ENCODE measurements around the gene PPM1L.

DNA sequence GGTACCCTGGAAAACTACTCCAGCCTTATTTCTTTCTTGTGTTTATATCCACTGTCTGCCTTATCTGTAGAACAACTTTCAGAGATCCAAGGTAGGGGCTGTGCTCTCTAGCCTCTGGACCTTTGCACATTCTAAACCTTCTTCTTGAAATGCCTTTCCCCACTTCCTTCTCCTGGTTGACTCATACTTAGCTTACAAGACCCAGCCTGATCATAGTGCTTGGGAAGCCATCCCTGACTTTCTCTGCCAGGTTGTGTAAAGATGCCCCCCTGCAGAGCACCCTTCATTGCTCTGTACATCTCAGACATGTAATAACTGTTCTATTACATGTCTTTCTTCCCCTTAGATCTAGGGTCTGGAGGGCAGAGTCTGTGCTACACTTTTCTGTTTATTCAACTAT lies 50.1 kb downstream of the PPM1L start:
- TF ChIP-seq, protein P1, sequence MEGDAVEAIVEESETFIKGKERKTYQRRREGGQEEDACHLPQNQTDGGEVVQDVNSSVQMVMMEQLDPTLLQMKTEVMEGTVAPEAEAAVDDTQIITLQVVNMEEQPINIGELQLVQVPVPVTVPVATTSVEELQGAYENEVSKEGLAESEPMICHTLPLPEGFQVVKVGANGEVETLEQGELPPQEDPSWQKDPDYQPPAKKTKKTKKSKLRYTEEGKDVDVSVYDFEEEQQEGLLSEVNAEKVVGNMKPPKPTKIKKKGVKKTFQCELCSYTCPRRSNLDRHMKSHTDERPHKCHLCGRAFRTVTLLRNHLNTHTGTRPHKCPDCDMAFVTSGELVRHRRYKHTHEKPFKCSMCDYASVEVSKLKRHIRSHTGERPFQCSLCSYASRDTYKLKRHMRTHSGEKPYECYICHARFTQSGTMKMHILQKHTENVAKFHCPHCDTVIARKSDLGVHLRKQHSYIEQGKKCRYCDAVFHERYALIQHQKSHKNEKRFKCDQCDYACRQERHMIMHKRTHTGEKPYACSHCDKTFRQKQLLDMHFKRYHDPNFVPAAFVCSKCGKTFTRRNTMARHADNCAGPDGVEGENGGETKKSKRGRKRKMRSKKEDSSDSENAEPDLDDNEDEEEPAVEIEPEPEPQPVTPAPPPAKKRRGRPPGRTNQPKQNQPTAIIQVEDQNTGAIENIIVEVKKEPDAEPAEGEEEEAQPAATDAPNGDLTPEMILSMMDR (IDR thresholded peaks at IDR 0.05) = no peak
- TF ChIP-seq EP300 (IDR thresholded peaks at IDR 0.05) = no peak
- no peak for TF ChIP-seq POLR2A (IDR thresholded peaks at IDR 0.05)

Data from ovary (tissue), 3 donors.